HG03045 (cell line): ENCODE results near the gene ANK3.

ENCODE experiments used
- ATAC-seq: cut with Tn5 transposase; IDR thresholded peaks from one replicate; pipeline ENCODE4 v1.9.1; 2021; ENCODE audit warnings: mild to moderate bottlenecking, moderate library complexity; ENCODE audit not compliant: unreplicated experiment

Gene ANK3

GRCh38 chr10:60414111-60414510 lies 24.4 kb upstream of the ANK3 start:
- ATAC-seq = no peak

GRCh38 chr10:60413306-60414012 lies 23.8 kb upstream of the ANK3 start:
- no peak for ATAC-seq

- ATAC-seq = no peak
Measured at GRCh38 chr10:60410970-60411369, 21.3 kb upstream of the ANK3 start.

DNA sequence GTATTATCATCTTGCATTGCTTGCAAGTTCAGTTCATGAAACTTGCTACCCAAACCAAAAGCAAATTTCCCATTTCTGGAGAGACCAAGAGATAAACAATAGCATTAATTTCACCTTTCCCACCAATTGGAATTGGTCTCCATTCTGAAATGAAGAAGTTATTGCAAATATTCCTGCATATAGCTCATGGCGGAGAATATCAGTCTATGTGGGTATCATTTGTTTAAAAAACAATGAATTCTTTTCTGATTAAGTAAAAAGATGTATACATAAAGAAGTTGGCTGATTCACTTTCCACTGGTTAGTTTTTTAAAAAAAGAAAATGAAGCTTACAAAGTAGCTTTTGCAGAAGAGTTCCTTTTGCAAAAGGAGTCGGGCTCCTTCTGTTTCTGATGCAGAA lies 19.5 kb upstream of the ANK3 start:
- no peak for ATAC-seq

GRCh38 chr10:60406182-60406581 lies 16.5 kb upstream of the ANK3 start:
- no peak for ATAC-seq

- no peak for ATAC-seq
Measured at GRCh38 chr10:60405172-60405571, 15.5 kb upstream of the ANK3 start.

GRCh38 chr10:60403168-60403873 lies 13.6 kb upstream of the ANK3 start:
- no peak for ATAC-seq

GRCh38 chr10:60400366-60400765 lies 10.7 kb upstream of the ANK3 start:
- ATAC-seq = no peak

GRCh38 chr10:60399328-60399727 lies 9.7 kb upstream of the ANK3 start:
- ATAC-seq = no peak

DNA sequence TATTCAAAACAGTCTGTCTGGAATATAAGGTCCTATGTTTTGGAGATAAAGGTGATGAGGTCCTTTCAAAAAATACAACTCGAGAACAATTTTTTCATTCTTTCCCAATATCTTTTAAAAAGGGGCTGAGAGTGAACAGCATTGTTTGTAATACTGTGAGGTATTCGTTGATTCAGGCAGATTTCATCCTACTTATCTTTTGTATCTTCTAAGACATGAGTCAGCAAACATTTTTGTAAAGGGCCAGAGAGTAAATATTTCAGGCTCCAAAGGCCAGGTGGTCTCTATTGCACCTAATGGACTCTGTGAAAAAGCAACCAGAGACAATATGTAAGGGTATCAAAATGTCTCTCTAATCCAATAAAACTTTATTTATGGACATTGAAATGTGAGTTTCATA lies 8.1 kb upstream of the ANK3 start:
- ATAC-seq = no peak

DNA sequence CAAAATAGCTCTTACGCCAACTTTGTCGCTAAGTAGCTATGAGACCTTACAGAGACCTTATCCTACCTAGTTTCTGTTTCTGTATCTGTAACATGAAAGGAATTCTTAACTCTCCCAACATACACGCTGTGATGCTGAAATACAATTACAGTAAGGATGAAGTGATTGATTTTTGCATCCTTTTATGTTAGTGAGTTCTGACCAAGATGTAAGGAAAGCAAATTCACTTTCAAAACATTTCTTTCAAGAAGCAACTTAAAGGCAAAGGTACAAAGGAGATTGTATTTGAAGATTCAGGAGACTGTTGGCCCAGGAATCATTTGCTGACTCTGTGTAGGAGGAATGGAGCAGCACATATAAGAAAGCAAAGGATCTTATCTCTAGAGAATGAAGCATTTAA lies 7.1 kb upstream of the ANK3 start:
- ATAC-seq = no peak

DNA sequence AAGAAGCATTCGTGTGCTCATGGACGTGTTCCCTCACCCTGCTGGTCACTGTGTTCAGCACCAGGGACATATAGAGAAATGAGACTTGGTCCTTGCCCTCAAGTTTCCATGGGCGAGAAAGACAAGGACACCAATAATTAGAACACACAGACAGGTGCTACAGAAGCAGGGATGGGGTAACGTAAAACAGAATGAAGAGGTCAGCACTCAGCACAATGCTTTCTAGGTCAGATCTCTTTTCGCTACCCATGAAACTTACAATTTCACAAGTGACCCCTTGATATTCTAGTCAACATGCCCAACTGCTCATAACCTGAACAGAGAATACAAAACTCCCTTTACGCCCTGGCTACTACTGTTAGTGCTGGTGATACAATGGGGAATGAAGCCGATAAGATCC lies 6.0 kb upstream of the ANK3 start:
- ATAC-seq = no peak

- no peak for ATAC-seq
Measured at GRCh38 chr10:60394446-60394845, 4.8 kb upstream of the ANK3 start.

DNA sequence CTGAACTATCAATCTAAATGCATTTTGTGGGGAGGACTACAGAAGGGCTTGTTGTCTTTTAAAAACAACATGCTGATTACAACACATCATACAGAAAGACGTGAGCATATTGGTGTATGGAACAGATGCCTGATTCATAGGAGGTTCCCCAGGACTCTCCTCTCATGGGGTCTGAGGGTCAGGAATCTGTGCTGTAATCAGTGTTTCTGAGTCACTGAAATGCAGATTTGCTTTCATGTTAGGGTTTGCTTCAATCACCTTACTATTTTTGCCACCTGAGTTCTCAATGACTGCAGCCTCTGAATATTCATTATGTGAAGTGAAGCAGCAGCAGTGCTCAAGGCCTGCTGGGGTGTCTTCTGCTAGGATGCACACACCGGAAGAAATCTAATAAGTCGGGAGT lies 550 bp upstream of the ANK3 start:
- ATAC-seq = no peak

GRCh38 chr10:60388709-60389301 lies 870 bp downstream of the ANK3 start:
- ATAC-seq = no peak

GRCh38 chr10:60388116-60388625 lies 1.5 kb downstream of the ANK3 start:
- ATAC-seq = no peak

DNA sequence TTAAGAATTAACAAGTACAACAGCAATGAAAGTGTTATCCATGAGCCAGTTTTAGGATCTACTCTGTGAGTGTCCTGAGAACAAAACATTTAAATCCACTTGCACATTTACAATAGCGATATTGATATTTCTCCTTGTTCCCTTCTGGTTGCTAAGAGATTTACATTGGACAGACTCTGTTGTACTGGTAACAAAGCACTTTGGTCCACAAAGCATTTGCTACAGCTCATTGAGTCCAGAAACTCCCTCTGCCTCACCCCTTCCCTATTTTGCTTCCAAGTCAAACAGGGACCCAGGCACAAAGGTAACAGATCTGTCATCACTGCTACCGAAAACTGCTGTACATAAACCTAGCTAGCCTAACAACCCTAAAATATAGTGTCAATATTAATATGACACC lies 2.1 kb downstream of the ANK3 start:
- ATAC-seq = no peak

DNA sequence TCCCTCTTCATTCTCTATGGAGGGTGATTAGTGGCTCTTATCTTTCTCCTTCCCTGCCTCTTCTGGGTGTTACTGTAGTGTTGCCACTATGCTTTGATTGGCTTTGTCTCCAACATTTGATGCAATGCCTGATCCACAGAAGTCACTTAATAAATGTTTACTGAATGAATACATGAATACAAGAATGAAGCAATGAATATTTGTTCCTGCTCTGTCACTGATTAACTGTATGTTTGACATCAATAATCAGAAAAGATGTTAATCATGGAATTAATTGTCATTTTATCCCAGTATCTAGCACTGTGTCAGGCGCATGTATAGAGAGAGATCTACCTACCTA lies 4.3 kb downstream of the ANK3 start:
- ATAC-seq = no peak

GRCh38 chr10:60384708-60385398 lies 4.8 kb downstream of the ANK3 start:
- ATAC-seq = no peak

GRCh38 chr10:60384011-60384410 lies 5.7 kb downstream of the ANK3 start:
- ATAC-seq = no peak

DNA sequence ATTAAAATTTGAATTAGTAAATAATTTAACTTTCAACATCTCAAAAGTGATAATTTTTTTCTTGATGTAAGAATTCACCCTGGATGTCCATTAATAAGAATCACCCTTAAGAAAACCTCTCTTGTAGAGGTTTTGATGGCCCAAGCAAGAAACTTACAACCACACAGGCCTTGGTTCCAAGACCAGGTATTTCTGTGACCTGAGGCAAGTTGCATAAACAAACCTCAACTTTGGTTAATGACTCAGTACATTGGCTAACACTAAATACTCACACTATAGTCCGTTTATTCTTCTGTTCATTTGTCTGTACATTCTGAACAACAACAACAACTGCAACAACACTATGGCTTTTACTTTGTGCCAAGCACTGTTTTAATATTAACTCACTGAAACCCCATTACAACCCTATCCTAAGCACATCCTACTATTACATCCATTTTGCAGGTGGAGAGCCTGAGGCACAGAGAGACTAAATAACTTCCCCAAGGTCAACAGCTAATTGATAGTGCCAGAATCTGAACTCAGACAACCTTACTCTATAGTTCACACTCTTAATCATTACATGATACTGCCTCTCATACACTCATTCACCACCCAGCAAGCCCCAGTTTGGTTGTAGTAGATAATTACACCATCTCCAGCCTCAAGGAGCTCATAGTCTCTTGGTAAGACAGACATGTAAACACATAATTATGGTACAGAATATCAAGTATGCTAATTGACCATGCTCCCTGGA lies 6.6 kb downstream of the ANK3 start:
- no peak for ATAC-seq
